CD4-positive, alpha-beta T cell treated with Interleukin-1 beta for 1 hour (primary cell): ENCODE data around the gene C2orf42.
"Not testable (repeated sequence)": the region's sequence is repeated elsewhere in the genome, so short reads cannot be mapped to it uniquely, and the experiment has no call there.

Experiments
- DNase-seq, 2 donors: peaks; one replicate each; pipeline ENCODE4 v3.0.0-alpha.2; 2020 to 2022

C2orf42 gene

DNA sequence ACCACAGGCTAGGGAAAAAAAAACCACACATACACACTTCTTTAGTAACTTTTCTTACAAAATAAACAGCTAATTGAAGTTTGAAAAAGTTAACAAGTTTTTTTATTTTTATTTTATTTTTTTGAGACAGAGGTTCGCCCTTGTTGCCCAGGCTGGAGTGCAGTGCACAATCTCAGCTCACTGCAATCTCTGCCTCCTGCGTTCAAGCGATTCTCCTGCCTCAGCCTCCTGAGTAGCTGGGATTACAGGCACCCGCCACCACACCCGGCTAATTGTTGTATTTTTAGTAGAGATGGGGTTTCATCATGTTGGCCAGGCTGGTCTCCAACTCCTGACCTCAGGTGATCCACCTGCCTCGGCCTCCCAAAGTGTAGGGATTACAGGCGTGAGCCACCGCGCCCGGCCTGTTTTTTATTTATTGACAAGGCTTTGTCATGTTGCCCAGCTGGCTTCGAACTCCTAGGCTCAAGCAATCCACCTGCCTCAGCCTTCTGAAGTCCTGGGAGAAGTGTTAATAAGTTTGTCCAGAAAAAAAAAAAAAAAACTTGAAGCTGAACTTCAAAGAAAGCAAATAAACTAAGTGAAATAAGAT is 21.1 kb downstream of the C2orf42 start:
- DNase-seq, result not testable (repeated sequence)

DNA sequence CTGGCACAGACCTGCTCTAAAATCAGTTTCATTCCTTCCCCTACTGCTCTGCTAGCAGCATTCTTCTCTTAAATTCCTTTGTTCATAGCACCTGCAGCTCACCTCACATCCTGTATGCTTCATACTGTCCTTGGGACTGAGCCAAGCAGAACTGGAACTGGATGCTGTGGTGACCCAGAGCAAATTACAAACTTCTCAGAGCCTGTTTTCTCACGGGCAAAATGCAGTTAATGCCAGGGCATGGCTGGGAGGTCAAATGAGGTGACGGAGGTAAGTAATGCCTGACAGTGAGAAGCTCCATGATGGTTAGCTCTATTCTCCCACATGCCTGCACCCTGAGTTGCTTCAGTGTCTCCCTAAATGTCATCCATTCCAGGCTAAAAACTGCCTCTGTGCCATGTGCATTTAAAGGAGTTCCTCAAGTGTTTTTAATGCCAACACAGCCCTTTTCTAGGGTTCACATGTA is 29.7 kb downstream of the C2orf42 start:
- DNase-seq, result no peak

DNA sequence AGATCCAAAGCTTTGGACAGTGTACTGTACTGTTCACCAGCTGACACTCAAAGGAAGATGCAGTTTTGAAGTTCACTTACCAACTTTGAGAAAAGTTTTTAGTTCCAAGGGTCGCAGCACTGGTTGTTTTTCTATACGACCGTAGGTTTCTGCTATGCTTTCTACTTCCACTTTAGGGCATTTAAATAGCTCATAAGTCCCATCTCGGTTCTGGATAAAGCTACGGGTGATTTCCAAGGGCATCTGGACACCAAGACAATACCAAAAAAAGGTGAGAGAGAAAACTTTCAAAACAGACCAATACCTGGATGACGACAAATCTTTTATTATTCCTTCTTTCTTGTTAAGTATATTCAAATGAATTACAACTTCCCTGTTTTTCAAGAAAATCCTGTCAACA is 30.3 kb downstream of the C2orf42 start:
- no peak for DNase-seq

DNA sequence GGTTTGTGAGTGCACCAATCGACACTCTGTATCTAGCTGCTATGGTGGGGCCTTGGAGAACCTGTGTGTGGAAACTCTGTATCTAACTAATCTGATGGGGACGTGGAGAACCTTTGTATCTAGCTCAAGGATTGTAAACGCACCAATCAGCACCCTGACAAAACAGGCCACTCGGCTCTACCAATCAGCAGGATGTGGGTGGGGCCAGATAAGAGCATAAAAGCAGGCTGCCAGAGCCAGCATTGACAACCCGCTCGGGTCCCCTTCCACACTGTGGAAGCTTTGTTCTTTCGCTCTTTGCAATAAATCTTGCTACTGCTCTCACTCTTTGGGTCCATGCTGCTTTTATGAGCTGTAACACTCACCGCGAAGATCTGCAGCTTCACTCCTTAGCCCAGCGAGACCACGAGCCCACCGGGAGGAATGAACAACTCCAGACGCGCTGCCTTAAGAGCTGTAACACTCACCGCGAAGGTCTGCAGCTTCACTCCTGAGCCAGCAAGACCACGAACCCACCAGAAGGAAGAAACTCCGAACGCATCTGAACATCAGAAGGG is 41.6 kb downstream of the C2orf42 start:
- not testable (repeated sequence) for DNase-seq

DNA sequence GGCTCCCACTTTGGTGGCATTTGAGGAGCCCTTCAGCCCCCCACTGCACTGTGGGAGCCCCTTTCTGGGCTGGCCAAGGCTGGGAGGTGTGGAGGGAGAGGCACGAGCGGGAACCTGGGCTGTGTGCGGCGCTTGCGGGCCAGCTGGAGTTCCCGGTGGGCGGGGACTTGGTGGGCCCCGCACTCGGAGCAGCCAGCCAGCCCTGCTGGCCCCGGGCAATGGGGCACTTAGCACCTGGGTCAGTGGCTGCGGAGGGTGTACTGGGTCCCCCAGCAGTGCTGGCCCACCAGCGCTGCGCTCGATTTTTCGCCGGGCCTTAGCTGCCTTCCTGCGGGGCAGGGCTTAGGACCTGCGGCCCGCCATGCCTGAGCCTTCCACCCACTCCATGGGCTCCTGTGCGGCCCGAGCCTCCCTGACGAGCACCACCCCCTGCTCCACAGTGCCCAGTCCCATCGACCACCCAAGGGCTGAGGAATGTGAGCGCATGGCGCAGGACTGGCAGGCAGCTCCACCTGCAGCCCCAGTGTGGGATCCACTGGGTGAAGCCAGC is 42.5 kb downstream of the C2orf42 start:
- DNase-seq, result not testable (repeated sequence)

DNA sequence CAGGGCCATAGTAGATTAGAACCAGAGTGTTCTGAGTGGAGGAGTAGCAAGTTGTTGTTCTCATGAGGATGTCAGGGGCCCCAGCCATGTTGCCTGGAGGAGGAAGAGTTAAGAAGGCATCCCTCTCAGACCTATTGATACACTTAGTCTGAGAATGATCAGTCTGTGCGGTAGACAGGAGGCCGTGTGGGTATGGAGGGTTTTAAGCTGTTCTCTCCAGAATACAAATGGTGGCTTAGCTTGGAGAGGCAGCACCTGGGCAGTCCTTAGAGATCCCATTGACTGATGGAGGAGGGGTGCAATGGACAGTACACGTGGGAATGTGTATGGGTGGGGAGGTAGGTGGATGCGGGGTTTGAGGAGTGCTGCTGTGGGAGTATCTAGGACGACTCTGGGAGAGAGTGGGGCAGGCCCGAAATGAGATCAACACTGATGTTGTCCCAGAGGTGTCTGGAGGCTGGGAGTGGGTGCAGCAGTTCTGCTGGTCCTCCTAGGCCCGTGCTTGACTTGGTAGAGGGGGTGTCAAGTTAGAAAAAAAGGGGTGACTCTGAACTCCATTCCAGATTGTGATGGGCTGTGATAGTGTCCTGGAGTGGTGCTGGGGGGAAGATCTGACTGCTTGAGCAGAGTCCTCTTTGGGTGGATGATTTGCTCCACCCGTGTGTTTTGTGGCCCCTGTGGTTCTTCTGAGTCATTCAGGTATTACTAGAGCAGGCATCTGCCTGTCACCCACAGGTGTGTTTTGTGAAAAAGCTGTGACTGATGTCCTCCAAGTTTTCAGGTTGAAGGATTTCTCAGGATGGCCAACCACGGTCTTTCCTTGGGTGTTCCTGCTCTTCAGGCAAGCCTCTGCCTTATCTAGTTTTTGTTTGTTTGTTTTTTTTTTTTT is 44.7 kb downstream of the C2orf42 start:
- no peak for DNase-seq

DNA sequence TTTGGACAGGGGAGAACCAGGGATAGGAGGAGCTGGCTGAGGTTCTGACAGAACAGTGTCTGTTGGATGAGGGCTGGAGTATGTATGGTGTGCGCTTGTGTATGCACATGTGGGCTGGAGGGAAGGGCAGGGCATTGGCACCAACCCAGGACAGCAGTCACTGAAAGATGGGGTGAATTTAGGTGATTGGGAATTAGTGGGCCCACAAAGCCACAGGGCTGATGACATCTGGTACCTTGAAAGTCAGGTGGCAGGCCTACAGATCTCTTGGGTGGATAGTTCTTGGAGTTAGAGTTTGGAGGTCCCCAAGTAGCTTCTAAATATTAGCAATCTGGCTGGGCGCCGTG is 45.7 kb downstream of the C2orf42 start:
- DNase-seq, result no peak

DNA sequence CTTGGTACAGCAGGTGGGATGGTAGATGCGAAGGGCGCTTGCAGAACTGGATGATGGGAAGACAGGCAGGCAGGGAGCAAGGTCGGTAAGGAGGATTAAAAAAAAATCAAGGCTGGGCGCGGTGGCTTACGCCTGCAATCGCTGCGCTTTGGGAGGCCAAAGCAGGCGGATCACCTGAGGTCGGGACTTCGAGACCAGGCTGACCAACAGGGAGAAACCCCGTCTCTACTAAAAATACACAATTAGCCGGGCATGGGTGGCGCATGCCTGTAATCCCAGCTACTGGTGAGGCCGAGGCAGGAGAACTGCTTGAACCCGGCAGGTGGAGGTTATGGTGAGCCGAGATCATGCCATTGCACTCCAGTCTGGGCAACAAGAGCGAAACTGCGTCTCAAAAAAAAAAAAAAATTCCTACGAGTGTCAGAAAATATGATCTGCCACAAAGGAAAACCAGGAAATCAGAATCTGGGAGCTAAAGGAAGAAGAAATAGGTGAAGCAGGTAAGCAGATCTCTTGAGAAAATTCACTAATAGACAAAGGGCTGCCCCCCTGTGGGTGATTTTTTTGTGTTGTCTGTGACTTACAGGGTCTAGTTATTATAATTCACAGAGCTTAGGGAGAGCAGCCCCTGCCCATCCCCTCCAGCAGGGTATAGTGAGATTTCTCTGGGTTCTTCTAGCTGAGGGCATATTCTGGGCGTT is 46.2 kb downstream of the C2orf42 start:
- DNase-seq, result no peak

DNA sequence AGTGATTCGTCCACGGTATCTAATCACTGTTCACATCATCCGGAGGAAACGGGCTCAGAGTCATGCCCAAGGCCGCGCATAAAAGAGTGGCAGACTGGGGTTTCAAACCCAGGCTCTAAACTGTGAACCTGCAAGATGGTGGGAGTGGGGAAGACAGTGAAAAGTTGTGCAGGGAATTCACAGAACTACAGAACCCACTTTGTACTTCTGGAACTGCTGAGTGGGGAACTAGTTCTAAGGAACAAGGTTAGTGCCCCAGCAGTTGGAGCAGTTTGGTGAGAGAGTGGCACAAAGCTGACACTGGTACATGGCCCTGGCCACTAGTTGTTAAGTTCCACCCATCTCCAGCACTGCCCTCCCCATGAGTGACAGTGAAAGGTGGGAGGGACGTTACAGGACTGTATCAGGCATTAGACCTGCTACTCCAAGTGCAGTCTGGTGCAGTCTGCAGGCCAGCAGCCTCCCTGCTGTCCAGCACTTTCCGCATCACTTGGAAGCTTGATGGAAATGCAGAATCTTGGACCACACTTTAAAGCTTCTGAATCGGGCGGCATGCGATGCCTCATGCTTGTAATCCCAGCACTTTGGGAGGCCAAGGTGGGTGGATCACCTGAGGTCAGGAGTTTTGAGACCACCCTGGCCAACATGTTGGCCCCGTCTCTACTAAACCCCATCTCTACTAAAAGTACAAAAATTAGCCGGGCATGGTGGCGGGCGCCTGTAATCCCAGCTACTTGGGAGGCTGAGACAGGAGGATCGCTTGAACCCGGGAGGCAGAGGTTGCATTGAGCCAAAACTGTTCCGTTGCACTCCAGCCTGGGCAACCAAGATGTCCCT is 47.3 kb downstream of the C2orf42 start:
- DNase-seq, result peak; percentile 56 to 69

DNA sequence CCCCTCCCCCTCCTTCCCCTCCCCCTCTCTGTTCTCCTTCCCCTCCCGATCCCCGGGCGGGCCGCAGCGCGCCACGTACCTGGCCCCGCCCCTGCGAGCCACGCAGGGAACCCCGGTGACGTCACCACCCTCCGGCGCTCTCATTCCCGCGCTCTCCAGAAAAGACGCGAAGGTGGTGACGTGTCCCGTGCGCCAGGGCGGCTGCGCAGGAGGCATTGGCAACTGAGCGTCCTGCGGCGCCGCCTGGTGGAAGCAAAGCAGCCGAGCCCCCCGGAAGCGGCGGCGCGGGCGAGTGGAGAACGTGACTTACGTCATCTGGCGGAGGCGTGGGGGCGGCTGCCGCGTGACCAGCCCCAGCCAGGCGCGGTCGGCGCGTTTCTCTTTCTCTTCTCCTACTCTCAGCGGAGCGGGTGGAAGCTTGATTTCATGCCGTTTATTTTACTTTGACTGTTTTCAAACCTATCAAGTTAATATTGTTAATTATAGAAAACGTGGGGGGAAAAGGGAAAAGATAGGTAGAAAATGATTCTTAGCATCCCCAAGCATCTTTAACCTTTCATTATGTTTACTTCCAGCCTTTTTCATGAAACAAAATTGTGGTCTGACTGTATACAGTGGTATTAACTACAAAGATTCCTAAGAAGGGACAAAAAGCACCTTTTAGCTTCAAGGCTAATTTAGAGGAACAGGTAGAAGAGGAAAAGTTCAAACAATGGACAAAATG is 48.1 kb downstream of the C2orf42 start:
- DNase-seq, result peak; percentile 100

DNA sequence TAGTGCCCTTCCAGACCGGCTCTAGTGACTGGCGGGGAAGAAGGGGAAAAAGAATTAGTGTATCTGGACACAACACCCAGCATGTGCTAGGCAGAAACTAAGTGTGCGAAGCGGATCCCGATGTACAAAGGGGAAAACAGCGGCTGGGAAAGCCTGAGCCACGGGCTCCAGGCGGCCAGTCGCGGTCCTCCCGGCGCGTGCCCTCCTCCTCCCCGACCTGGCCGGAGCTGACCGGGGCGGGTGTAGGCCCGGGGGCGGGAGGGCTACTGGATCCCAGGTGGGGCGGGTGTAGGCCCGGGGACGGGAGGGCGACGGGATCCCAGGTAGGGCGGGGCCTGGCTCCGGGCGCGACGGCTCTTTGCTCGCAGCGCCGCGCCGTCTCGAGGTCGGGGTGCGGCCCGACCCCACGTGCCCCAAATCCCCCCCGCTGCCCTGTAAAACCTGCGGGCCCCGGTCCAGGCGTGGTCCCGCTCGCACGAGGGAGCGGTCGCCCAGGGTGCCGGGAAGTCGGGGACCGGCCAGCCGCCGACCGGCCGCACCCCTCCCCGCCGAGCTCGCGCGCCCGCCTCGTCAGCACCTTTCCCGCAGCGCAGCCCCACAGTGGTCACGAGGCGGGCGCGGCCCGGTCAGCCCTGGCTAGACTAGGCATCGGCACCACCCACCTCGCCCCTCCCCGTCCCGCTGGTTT is 48.8 kb downstream of the C2orf42 start:
- DNase-seq, result no peak

DNA sequence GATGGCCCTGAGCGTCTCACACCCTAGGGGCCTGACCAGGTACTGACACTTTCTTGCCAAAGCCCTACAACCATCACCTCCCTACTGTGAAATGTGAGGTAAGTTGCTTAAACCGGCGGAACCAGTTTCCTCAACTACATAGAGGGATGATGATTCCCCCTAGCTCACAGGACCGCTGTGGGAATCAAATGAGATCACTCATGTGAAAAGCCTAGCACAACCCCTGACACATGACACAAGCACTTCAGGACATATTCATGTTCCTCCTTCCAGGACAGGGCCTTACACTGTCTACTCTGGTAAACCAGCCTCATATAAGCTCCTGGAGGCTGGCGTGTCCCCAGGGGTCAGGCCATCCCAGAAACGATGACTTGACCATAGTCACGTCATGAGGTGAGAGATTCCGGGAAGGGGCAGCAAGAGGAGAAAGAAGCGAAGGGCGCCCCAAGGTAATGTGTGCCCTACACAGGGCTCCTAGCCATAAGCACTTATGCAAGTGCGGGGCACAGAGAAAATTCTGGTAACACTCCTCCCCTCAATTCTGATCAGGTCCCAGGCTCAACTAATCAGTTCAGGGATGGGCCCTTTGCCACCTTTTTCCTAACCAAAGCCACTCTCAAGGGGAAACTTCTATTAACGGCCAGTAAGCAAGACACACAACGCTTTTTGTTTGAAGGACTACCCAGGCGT is 49.5 kb downstream of the C2orf42 start:
- DNase-seq, result peak; percentile 78 to 85

DNA sequence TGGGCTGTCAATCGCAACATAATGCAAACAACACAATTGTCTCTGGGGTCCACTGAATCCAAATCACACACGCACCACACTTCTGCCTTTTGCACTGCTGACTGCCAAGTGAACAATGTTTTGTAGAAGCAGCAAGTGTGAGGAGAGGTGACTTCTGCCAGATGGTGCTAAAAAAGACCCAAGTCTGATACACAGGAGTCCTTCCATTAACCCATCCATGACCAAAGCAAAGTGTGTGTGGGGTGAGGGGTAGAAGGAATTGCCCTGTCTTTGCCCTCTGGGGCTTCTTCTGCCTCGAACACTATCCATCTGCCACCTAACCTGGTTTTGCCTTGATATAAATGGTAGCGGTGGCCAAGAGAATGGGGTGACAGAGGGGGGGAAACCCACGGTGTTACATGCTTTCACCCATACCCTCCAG is 50.0 kb downstream of the C2orf42 start:
- DNase-seq, result no peak

DNA sequence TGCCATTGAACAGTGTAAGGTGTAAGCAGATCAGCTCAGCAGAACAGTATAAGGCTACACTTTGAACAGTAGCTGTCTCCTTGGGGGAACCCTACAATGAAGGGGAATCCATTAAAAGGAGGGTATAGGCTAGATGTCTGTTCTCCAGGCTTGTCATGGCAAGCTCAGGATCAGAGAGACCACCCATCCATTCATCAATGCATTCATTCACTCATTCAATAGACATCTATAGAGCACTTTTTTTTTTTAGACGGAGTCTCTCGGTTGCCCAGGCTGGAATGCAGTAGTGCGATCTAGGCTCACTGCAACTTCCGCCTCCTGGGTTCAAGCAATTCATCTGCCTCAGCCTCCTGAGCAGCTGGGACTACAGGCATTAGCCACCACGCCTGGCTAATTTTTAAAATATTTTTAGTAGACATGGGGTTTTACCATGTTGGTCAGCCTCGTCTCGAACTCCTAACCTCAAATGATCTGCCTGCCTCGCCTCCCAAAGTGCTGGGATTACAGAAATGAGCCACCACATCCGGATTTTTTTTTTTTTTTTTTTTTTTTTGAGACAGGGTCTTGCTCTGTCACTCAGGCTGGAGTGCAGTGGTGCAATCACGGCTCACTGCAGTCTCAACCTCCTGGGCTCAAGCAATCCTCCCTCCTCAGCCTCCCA is 56.4 kb downstream of the C2orf42 start:
- DNase-seq, result not testable (repeated sequence)

DNA sequence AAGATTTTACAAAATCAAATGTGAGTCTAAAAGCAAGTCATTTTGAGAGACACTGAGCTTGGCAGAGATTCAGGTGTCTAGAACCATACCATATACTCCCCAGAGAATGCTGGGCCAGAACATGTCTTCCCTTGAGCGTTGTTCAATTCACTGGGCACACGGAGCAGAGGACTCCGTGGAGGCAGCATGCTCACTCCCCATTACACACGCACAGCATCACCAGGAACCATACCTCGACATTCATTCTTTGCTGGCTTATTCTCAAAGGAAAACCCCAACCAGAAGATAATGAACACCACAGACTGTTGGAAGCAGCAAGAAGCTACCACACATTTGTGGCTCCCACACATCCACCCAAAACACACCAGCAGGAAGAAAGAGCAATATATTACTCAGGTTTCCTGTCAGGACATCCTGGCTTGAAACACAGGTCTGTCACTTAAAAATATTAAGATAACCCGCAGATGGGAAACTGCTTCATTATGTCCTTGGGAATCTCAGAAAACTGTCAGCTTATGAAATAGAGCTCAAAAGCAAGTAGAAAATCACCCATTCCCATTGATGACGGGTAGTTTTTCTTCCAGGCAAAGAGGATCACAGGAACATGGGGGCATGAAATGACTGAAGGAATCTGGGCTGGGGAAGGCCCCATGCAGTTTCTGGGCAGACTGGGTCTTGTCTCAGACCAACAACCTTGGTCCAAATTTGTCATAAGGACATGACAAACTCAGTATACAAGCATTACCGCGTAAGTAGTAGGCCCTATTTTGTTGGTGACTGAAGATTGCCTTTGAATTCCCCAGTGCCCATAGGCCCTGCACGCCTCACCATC is 57.1 kb downstream of the C2orf42 start:
- DNase-seq, result peak in 1 of 2 donors; percentile 54

DNA sequence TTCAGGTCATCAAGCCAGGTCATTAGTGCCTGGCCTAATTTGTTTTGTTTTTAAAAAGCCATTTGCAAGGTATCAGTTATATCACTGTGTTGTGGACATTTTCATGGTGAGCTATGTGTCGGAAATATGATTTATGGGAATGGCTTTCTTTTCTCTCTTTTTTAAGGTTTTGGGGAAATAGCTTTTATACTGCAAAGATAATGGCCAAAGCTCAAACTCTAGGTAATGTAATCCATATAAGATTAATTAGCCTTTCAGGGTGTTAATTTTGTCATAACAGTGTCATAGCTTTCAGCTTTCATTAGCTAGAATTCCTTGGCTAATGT is 57.7 kb downstream of the C2orf42 start:
- DNase-seq, result no peak

DNA sequence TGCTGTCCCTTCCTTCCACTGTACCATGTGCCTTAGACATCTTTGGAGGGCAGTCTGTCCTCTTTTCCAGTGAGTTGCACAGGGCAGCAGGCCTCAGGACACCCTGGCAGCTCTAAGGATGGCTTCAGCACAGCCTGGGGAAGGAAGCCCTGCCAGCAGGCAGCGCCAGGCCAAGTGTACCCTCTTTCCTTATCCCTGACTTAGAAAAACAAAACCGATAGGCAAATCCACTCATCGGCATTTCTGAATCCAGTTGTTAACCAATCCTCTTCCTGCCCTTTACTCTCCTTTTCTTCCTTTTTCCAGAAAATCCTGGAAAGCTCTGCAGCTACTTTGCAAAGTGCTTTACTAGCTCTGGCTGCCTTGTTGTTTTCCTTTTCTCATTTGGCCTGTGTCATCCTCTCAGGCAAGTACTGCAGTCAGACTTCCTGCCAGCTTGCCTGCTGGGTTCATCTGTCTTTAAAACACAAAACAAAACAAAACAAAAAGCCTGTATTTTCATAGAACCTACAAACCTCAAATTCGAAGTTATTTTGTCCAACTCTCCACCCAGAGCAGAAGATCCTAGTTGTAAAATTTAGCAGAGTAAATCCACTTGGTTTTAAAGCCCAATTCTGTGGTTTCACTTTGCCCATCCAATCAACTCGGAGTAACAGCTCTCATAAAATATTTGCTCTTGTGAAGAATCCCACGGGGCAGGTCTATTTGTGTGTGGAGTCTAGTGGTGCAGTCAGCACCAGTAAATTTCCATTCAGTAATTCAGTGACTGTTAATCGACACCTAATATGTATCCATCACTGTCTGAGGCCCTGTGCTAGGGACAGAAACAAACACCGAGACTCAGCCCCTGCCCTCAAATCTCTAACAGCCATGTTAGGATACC is 58.3 kb downstream of the C2orf42 start:
- DNase-seq, result peak; percentile 52 to 62
